ENCODE results near the gene CUL5. TPM values are rescaled to one million over a fixed set of nuclear protein-coding genes. Genes with fewer than 3 reads are reported as not detected.

CUL5 gene
- total RNA-seq, 1 experiment from 2014 or later: 37.7 TPM

- no peak overlapping the region for H4K5ac ChIP-seq (ENCODE audit: insufficient read length, low read depth, low read length)
Observed at GRCh38 chr11:108122166-108122628, 113.5 kb downstream of the CUL5 start.

More at GRCh38 chr11:108122166-108122628, 113.5 kb downstream of the CUL5 start:
- Histone ChIP-seq H3K9ac (ENCODE audit: extremely low read depth, insufficient read length, low read length) (peak overlapping the region; percentile 71), H4K91ac (ENCODE audit: insufficient read length, low read depth, low read length) (no peak overlapping the region), H2BK20ac (ENCODE audit: low read depth, low read length, poor library complexity, severe bottlenecking) (no peak overlapping the region), H2BK5ac (ENCODE audit: insufficient read length, low read length) (no peak overlapping the region), H3K23ac (ENCODE audit: insufficient read length, low read depth, low read length) (no peak overlapping the region), H3K4me1 (ENCODE audit: insufficient read depth, low read length) (peaks cover 4% of the 10 kb centered on the region; the same call in 1 of the 2 replicates), H3K14ac (ENCODE audit: insufficient read depth, low read length) (no peak overlapping the region), H3K18ac (ENCODE audit: insufficient read length, low read depth, low read length) (no peak overlapping the region), H2AFZ (ENCODE audit: low read length) (no peak overlapping the region), H3K56ac (ENCODE audit: insufficient read length, low read depth, low read length) (no peak overlapping the region), H3K27ac (ENCODE audit: insufficient read length, low read depth, low read length) (no peak overlapping the region), H3K4me2 (ENCODE audit: insufficient read depth, insufficient read length, low read length) (peak overlapping the region; percentile 87), H3K9me3 (ENCODE audit: control insufficient read depth, low read depth, low read length) (no peaks in the 10 kb centered on the region), H3K79me1 (ENCODE audit: insufficient read depth, low read depth, low read length, poor library complexity, severe bottlenecking) (no peaks in the 10 kb centered on the region), H2BK15ac (ENCODE audit: low read depth, low read length) (no peak overlapping the region), H3K4ac (ENCODE audit: low read depth, low read length) (no peak overlapping the region), H3T11ph (ENCODE audit: low read length) (no peak overlapping the region), H2BK12ac (ENCODE audit: insufficient read length, low read depth, low read length) (no peak overlapping the region), H3K23me2 (ENCODE audit: insufficient read length, low read depth, low read length, poor library complexity, severe bottlenecking) (peaks cover 8% of the 10 kb centered on the region), H2AK5ac (ENCODE audit: insufficient read length, low read length) (no peak overlapping the region), H4K8ac (replicated peaks; ENCODE audit: insufficient read length, low read depth, low read length) (no peak overlapping the region), H2BK120ac (ENCODE audit: low read depth, low read length, poor library complexity, severe bottlenecking) (no peak overlapping the region), H3K79me2 (ENCODE audit: insufficient read depth, low read length) (no peaks in the 10 kb centered on the region), H4K20me1 (ENCODE audit: control insufficient read depth, insufficient read depth, insufficient read length) (no peaks in the 10 kb centered on the region), H3K27me3 (ENCODE audit: insufficient read depth, low read length) (no peaks in the 10 kb centered on the region; the same call in 1 of the 2 replicates)
- H3K36me3 Mint-ChIP-seq (ENCODE audit: insufficient read depth in 1 of 3, low read depth in 3 of 3): peaks cover 0 to 3% (median 0%) of the 10 kb centered on the region in 3 experiments; a peak in 2 of 7 replicates
- H3K4me3 Mint-ChIP-seq: peak overlapping the region; percentile 80 to 91
- H3K27me3 Mint-ChIP-seq (ENCODE audit: low read depth): peaks cover 7% of the 10 kb centered on the region
- WGBS (ENCODE audit: extremely low coverage, insufficient read length, low lambda C conversion rate): no CpG with 5 or more reads among the region's 9 CpGs
- no peaks in the 10 kb centered on the region for H3K9me3 Mint-ChIP-seq
- H3K27ac Mint-ChIP-seq: no peak overlapping the region
- DNase-seq: no peak
- no peak for TF ChIP-seq CTCF (conservative IDR thresholded peaks at IDR 0.05)
- H3K4me1 Mint-ChIP-seq: peaks cover 8 to 9% of the 10 kb centered on the region in 2 experiments
